NCI-H146 treated with DMSO at 0.1 percent for 48 hours (cell line): Measurements from ENCODE around the gene ACADM.
"Not testable (repeated sequence)": the region's sequence is repeated elsewhere in the genome, so short reads cannot be mapped to it uniquely, and the experiment has no call there.

Source experiments
- DNase-seq: peaks from one replicate; lab custom pipeline; 2025; ENCODE audit not compliant: unreplicated experiment; lab: John Stamatoyannopoulos, UW

Gene ACADM

GRCh38 chr1:75792091-75792490, 67.6 kb downstream of the ACADM start:
- DNase-seq = no peak

DNA sequence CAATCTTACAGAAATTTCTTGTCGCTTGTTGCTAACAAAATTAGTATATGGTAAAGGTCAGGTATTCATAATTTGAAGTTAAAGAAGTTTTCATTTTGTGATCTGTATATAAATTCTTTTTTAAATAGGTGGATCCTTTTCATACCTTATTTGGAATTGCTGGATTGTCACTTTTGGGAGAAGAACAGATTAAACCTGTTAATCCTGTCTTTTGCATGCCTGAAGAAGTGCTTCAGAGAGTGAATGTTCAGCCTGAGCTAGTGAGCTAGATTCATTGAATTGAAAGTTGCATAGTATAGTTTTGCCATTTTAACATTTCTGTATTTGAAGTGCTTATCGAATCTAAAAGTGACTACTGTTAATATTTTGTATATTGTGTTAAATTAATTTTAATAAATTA, 69.9 kb downstream of the ACADM start:
- DNase-seq = no peak

- no peak for DNase-seq
Observed at GRCh38 chr1:75795703-75796193, 71.2 kb downstream of the ACADM start.

GRCh38 chr1:75796376-75797272, 72.1 kb downstream of the ACADM start, which contains the start of gene MSH4:
Gene MSH4, plus strand, starts transcription at chr1:75796882. Its CDS starts 104 bp downstream, at chr1:75796986.
- no peak for DNase-seq

DNA sequence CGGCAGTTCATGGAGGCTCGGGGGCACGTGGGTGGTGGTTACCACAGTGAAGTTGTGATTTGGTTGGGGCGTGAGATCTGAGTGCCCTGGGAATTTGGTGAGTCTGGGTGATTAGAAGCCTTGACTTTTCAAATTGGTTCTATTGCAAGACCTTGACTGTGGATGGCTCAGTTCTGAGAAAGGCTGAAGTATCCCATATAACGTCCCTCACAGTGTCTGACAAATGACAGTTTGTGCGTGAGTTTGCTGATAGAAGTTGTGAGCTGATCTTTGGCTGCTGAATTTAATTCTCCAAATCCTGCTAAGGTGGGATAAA, 72.7 kb downstream of the ACADM start:
- no peak for DNase-seq

- DNase-seq = no peak
Observed at GRCh38 chr1:75797606-75798216, 73.2 kb downstream of the ACADM start.

GRCh38 chr1:75801480-75801879, 77.0 kb downstream of the ACADM start:
- not testable (repeated sequence) for DNase-seq

DNA sequence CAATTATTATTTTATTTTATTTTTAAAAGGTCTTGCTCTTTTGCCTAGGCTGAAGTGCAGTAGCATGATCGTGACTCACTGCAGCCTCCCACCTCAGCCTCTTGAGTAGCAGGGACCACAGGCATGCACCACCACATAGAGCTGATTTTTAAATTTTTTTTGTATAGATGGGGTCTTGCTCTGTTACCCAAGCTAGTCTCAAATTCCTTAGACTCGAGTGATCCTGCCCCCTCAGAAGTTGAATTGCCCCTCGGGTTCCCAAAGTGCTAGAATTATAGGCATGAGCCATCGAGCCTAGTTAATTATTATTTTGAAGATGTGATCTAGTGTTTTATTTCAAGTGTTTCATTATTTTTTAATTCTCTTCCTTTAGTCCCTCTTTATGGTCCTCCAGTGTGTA, 84.4 kb downstream of the ACADM start:
- no peak for DNase-seq

DNA sequence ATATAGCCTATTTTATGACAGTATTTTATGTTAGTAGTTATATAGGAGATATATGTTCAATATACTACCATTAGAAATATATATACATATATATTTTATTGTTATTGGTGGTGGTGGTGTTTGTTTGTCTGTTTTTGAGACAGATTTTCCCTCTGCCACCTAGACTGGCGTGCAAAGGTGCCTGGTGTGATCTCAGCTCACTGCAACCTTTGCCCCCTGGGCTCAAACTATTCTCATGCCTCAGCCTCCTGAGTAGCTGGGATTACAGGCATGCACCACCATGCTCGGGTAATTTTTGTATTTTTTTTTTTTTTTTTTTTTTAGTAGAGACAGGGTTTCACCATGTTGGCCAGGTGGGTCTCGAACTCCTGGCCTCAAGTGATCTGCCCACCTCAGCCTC, 85.6 kb downstream of the ACADM start:
- not testable (repeated sequence) for DNase-seq

DNA sequence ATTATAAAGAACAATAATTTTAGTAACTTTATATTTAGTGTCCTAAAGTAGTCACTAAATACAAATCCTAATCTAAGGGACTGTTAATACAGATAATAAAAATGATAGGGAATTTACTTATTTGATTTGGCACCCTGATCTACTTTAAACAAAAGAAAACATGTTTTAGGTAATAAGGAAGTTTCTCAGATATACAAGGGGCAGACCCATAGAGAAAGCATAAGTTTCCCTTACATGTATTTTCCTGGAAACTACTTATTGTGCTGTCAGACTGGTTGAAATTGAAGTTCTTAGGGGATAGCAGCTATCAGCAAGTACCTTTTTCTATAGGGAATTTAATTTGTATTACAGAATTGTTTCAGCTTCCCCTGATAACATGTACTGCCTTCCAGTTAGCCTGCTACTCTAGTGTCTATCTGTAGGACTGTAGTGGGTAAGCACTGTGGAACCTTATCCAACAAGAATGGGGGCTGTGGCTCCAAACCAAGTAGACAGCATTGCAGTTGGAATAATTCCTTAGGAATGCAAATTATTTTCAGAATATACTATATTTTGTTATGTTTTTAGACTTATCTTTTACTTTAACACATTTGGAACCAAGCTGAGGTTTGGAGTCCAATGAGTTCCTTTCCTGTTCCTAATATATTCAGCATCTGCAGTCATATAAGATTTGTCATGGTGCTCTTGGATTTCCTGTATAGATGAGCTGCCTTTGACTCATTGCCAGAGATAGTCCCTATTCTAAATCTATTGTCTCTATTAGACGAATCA, 86.9 kb downstream of the ACADM start:
- no peak for DNase-seq

DNA sequence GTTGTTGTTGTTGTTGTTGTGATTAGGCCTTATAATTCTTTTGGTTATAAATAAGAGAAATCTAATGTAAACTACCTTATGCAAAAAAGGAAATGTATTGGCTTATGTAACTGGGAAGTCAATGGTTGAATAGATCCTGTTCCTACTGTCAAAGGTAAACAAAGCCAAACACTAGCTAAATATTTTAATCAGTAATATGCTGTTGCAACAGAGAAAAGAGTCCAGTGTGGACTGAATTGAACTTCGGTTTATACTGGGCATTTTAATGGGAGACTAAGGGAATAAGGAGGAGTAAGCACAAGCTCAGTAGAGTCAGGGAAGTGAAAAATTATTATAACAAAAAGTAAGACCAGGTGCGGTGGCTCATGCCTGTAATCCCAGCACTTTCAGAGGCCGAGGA, 87.6 kb downstream of the ACADM start:
- no peak for DNase-seq
